Midbrain (tissue), 1 donor: Measurements from ENCODE around the gene SLC43A2.

Source experiments
- DNase-seq: peaks from one replicate; lab custom pipeline; 2025; lab: John Stamatoyannopoulos, UW

The SLC43A2 gene

DNA sequence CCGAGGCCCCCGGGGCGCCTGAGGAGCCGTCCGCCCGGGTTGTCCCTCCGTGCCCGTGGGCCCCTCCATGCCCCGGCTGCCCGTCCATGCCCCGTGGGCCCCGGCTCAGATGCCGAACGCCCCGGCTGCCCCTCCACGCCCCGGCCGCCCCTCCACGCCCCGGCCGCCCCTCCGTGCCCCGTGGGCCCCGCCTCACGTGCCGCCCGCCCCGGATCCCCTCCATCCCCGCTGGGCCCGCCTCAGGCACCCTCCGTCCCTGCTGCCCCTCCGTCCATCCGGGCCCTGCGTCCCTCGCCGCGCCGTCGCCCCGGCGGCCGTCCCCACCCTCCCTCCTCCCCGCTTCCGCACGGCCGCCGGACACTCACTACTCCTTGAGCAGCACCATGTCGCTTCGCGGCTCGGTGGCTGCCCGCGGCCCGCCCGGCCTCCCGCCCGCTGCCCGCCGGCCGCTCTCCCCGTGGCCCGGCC is 66.4 kb downstream of the SLC43A2 start:
- no peak for DNase-seq

- no peak for DNase-seq
These were observed 67.0 kb downstream of the SLC43A2 start for GRCh38 chr17:1561420-1562175.

DNA sequence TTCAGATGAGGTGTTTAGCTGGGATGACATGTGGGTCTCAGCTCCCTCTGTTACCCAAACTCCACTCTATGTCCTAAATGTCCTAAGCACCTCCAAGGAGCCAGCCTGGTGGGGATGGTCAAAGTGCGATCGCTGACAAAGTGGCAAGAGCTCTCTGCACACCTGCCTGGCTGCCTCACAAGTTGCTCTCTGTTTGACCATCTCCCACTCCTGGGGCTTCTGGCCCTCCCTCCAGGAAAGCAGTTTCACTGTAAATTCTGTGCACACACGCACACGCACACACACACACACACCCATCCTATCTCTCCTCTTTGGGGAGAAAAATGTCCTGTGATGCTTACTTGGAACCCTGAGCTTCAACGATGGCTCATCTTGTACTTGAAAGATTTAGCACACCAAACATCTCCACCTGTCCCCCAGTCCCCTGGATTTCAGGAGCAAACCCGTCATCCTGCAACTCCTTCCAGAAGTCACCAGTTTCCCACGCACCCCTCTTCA is 67.7 kb downstream of the SLC43A2 start:
- no peak for DNase-seq

DNA sequence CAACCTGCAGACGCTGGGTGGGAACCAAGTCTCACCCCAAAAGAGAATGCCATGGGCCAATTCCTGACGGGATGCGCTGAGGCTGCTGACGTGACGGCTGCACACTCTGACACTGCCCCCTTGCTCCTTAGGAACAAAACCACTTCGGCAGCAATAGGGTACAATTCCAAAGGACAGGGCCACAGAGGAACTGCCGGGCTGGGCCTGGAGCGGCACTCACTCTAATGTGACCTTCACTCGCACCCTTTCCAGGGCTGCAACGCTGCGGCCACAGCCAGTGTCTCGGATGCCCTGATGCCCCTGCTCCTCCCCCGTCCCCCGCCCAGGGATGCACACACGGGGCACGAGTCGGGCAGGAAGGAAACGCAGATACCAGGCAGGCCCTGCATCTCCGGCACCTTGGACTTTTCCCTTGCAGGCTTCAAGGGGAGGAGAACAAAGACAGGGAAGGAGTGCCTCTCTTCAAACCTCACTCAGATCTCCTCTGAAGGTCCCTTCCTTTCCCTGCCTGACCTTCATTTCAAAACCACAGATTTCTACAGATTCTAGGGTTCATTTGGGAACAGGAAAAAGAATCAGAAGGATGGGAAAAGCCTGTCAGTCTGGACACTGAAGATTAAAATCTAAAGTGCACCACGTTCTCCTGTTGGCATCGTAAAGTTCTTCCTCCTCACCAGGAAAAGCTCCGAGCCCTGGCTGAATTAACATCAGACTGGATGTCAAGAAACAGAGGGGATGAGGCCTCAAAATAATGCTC is 68.4 kb downstream of the SLC43A2 start:
- no peak for DNase-seq

- no peak for DNase-seq
These were observed 69.3 kb downstream of the SLC43A2 start for GRCh38 chr17:1559047-1560043.

DNA sequence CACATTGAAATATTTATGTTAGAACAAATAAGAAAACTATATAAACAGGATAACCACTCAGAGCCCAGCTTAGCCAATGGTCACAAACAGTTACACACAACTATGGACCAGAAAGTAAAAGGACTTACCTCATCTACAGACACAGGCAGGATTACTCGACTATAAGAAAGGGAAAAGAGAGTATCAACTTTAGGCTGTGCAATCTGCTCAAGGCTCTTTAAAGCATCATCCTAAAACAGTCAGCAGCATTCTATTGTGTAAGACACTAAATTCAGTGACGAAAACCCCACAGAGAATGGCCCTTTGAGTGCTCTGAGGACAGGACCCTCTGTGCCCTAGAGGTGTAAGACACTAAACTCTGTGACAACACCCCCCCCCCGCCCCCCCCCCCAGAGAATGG is 70.2 kb downstream of the SLC43A2 start:
- DNase-seq: no peak

- DNase-seq: no peak
These were observed 71.1 kb downstream of the SLC43A2 start for GRCh38 chr17:1557355-1558095.

DNA sequence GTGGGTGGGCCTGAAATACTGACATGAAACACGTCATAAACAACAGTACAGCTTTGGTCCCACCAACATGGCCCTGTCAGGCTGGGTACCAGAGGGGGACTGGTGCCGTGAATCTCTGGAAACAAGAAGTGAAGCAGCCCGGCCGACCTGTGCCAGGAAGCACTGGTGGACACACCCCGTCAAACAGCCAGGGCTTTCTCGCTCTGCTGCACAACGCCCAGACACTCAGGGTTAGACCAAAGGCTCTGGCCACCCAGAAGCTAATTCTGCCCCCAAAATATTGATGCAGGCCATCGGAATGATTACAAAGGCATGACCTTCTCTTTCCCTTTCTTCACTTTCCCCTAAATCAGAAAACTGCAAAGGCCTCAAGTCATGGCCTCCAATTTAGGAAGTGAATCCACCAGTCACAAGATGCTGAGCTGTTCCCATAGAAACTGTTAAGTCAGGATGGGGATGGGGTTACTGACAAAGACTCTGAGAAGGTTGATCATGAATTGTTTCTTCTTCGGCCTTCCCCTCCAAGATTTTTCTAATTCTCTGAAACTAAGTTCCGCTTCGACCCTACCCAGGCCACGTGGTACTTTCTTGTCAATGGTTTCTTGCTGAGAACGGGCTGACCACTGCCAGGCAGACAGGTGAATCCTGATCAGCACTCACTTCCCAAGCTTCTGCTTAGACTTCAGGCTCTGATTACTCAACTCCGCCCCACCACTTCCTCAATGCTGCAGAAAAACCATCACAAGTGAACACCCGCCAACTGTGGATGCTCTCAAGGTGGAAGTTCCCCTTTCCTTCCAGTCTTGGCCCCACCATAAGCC is 72.8 kb downstream of the SLC43A2 start:
- no peak for DNase-seq

DNA sequence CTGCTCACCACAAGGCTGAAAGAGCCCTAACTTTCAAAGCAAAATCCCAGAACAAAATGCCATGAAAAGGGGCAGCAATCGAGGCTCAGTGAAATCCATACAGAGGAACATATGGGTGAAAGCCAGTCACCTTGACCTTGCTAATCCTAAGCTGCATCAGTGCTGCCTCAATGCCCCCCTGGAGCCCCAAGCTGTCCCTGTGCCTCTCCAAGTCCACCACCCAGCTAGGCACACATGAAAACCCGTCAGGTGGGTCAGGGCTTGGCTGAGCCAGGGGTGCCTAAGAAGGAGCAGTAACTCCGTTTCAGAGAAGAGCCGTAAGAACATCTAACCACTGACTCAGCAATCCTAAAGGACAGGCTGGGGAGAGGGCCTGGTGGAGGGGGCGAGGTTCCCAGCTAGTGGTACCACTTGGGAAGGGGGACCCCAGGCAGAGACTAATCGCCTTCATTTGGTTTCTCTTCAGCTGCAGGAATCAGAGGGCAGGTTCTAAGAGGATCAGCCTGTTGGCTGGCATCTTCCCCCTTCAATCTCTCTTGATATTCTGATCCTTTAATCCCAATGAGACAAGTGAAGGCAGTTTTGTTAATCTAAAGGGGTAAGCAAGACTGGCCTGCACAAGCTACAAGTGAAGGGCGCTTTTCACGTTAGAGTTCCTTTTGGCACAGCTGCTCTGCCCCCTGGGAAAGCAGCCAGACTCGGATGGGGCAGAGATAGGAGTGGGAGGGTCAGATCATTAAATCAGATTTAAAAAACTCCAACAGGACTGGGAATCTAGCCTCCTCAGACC is 73.7 kb downstream of the SLC43A2 start:
- no peak for DNase-seq

GRCh38 chr17:1553354-1554266 is 75.0 kb downstream of the SLC43A2 start:
- DNase-seq: no peak

DNA sequence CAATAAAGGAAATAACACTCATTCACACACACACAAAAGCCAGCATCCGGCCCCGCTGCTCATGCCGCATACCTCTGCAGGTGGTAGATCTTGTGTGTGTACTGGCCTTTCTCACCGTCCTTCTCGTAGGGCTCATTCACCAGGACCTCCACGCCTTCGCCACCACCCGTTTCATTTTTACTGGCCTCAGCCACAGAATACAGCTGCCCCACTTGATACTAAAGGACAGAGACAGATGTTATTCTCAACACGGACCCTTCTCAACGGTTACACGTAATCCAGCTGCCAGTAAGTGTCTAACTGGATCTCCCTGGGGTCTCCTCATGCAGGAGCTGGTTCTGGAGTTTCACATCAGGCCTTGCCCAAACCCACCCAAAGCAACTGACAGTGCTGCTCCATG is 75.7 kb downstream of the SLC43A2 start:
- no peak for DNase-seq

DNA sequence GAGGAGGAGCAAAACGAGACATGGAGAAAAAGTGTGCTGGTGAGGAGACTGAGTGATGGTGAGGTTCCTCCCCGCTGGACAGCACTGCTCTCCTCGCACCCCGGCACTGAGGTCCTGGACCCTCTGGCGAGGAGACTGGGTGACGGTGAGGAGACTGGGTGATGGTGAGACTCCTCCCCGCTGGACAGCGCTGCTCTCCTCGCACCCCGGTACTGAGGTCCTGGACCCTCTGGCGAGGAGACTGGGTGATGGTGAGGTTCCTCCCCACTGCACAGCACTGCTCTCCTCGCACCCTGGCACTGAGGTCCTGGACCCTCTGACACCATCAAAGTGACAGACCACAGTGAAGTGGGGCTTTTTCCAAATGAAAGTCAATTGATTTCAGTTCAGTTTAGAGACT is 76.9 kb downstream of the SLC43A2 start:
- DNase-seq: no peak

- DNase-seq: no peak
These were observed 80.6 kb downstream of the SLC43A2 start for GRCh38 chr17:1548032-1548431.

DNA sequence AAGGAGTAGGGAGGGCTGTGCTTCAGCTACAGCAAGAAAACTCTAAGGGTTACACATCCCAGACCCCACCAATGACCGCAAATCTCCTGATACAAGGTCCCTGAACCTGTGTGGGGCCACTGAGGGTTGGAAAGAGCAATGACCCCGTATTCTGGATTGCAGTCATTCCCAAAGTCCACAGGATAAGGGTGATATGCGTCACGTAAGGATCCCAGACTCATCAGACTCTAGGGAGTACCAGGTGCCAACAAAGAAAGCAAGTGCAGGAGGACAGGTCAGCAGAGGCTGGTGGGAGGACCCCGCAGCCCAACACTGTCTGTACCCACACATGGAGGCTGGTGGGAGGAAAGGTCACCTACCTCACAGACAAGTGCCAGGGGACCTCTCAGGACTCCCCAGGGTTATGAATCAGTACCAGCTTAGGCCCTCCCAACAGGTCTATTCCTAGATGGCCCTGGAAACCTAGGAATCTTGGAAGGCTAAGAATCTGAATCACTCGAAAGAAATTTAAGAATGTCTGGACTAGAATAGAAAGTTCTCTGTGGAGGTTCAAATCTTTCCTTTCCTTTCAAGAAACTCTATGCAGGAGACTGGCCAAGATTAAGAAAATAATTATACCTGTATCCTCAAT is 82.2 kb downstream of the SLC43A2 start:
- DNase-seq: no peak

- no peak for DNase-seq
These were observed 83.0 kb downstream of the SLC43A2 start for GRCh38 chr17:1545618-1546017.

DNA sequence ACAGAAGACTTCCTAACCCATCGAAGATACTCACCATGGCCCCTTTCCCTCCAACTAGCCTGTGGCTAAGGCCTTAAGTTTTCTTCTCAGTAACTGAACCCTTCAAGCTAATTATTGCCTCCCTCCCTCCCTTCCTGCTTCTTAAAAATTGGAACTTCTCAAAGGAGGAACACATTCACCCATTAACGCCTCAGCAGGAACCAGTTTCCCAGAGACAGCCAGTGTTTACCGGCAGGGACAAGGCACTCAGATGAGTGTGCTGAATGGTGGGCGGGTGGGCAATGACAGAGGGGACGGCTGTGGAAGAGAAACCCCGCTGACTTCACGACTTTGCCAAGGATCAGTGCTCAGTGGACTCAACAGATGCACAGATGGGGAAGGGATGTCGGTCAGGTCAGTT is 86.3 kb downstream of the SLC43A2 start:
- no peak for DNase-seq

GRCh38 chr17:1541367-1541904 is 87.2 kb downstream of the SLC43A2 start:
- DNase-seq: no peak

DNA sequence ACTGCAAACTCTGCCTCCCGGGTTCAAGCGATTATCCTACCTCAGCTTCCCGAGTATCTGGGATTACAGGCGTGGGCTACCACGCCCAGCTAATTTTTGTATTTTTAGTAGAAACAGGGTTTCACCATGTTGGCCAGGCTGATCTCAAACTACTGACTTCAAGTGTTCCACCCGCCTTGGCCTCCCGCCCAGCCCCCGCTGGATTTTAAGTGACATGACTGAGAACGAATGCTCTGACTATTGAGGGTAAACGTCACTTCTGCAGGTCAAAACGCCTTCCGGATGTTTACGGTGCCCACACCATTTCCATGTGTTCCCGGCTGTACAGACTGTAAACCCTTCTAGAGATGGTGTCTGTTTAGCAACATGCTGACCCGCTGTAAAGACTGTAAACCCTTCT is 88.8 kb downstream of the SLC43A2 start:
- no peak for DNase-seq
